Left lung (tissue), 10 donors: ENCODE measurements around the gene ANO2. TPM values are rescaled to one million over a fixed set of nuclear protein-coding genes. Genes with fewer than 3 reads are reported as not detected.
A peak's percentile ranks its signal among the peaks of the same experiment; 100 is the strongest.

Experiments used
- ATAC-seq: fragments of 200-7000 bp; cut with Tn5 transposase; one replicate; pipeline ENCODE4 v1.9.1; 2020; ENCODE audit warnings: moderate library complexity
- DNase-seq, 4 donors: peaks; one replicate each; pipeline ENCODE4 v3.0.0-alpha.2; 2013 to 2020
- H3K27ac ChIP-seq, 2 donors: fragments of 200-600 bp; sonication (generic) in 1 of 2; one replicate each; pipeline versions ENCODE4 v1.5.0 to v1.8.0; 2020 to 2021
- H3K27me3 ChIP-seq, 2 donors: fragments of 200-600 bp; sonication (generic) in 1 of 2; one replicate each; pipeline versions ENCODE4 v1.5.0 to v1.8.0; 2020 to 2021
- H3K36me3 ChIP-seq, 2 donors: fragments of 200-600 bp; sonication (generic) in 1 of 2; one replicate each; pipeline versions ENCODE4 v1.5.0 to v1.8.0; 2020 to 2021
- H3K4me1 ChIP-seq, 2 donors: fragments of 200-600 bp; one replicate each; pipeline ENCODE4 v1.8.0; 2021
- H3K4me3 ChIP-seq, 2 donors: fragments of 200-600 bp; sonication (generic) in 1 of 2; one replicate each; pipeline versions ENCODE4 v1.5.0 to v1.8.0; 2020 to 2021; ENCODE audit warnings: mild to moderate bottlenecking in 1 of 2
- H3K9me3 ChIP-seq, 2 donors: fragments of 200-600 bp; sonication (generic) in 1 of 2; one replicate each; pipeline versions ENCODE4 v1.5.0 to v1.8.0; 2020 to 2021
- CTCF ChIP-seq, 2 donors: fragments of 200-600 bp; sonication (generic) in 1 of 2; IDR thresholded peaks; one replicate each; pipeline versions ENCODE4 v1.5.0 to v1.8.0; 2021; ENCODE audit warnings: antibody characterized with exemption in 2 of 2
- intact Hi-C, 2 donors: fragments of 100-400 bp; cut with DNase I; formaldehyde crosslinking; loops; one replicate each; pipeline versions ENCODE4 v1.11.2 to v1.14.2; 2022
- polyA plus RNA-seq, 6 donors: library from polyadenylated mRNA; unstranded; fragments of 120-200 nt; gene quantifications; one replicate each; pipeline ENCODE4 v1.2.1, GENCODE V29; 2013; ENCODE audit not compliant: insufficient read length in 6 of 6
- total RNA-seq, 2 donors: library from RNA; stranded (reverse); fragmentation: NEBNext Ultra II Directional; extraction: Animal tissue kit (Norgen Biotek cat#: 25700); gene quantifications; one replicate each; pipeline ENCODE4 v1.2.1, GENCODE V29; 2021
- donor health status: DM: no; HTN: yes; CAD: no.
- donor health status: DM: no; HTN: no; CAD: no.

Gene ANO2
- total and polyA plus RNA-seq, 8 donors, result 3.4 to 10.5 (median 6.1) TPM

- TF ChIP-seq CTCF (IDR thresholded peaks at IDR 0.05), result no peak
- H3K9me3 ChIP-seq, result no peaks in the 10 kb centered on the region
- no peak overlapping the region for H3K27ac ChIP-seq
- no peak overlapping the region for H3K4me3 ChIP-seq
- no peaks in the 10 kb centered on the region for H3K4me1 ChIP-seq
- no peaks in the 10 kb centered on the region for H3K36me3 ChIP-seq
- intact Hi-C loops, result no loop called here
- DNase-seq, result no peak
- ATAC-seq, result no peak
- peaks cover 0 to 2% of the 10 kb centered on the region in 2 donors for H3K27me3 ChIP-seq
Observed at GRCh38 chr12:5565933-5566599, 379.0 kb downstream of the ANO2 start.

- TF ChIP-seq CTCF (IDR thresholded peaks at IDR 0.05), result no peak
- H3K27me3 ChIP-seq, result no peaks in the 10 kb centered on the region
- DNase-seq (no peak), ATAC-seq (no peak)
- intact Hi-C loops, result no loop called here
- no peak overlapping the region for H3K27ac ChIP-seq
- H3K4me3 ChIP-seq, result no peak overlapping the region
- H3K4me1 ChIP-seq, result no peaks in the 10 kb centered on the region
- no peaks in the 10 kb centered on the region for H3K36me3 ChIP-seq
- no peaks in the 10 kb centered on the region for H3K9me3 ChIP-seq
Observed at GRCh38 chr12:5562581-5562980, 382.5 kb downstream of the ANO2 start.

- no peak for TF ChIP-seq CTCF (IDR thresholded peaks at IDR 0.05)
- intact Hi-C loops, result no loop called here
- no peak overlapping the region for H3K27ac ChIP-seq
- H3K27me3 ChIP-seq, result no peaks in the 10 kb centered on the region
- no peaks in the 10 kb centered on the region for H3K36me3 ChIP-seq
- DNase-seq (no peak), ATAC-seq (no peak)
- no peaks in the 10 kb centered on the region for H3K9me3 ChIP-seq
- H3K4me1 ChIP-seq, result no peaks in the 10 kb centered on the region
- no peak overlapping the region for H3K4me3 ChIP-seq
Observed at GRCh38 chr12:5561846-5562245, 383.2 kb downstream of the ANO2 start.

- no peaks in the 10 kb centered on the region for H3K4me1 ChIP-seq
- no peaks in the 10 kb centered on the region for H3K36me3 ChIP-seq
- no peaks in the 10 kb centered on the region for H3K9me3 ChIP-seq
- no peak overlapping the region for H3K27ac ChIP-seq
- ATAC-seq, result no peak
- peak in 1 of 4 donors; percentile 30 for DNase-seq
- intact Hi-C loops, result no loop called here
- H3K4me3 ChIP-seq, result no peak overlapping the region
- no peaks in the 10 kb centered on the region for H3K27me3 ChIP-seq
- no peak for TF ChIP-seq CTCF (IDR thresholded peaks at IDR 0.05)
Observed at GRCh38 chr12:5561057-5561456, 384.0 kb downstream of the ANO2 start.

- ATAC-seq (no peak), DNase-seq (no peak)
- no peaks in the 10 kb centered on the region for H3K36me3 ChIP-seq
- TF ChIP-seq CTCF (IDR thresholded peaks at IDR 0.05), result no peak
- H3K9me3 ChIP-seq, result no peaks in the 10 kb centered on the region
- H3K27ac ChIP-seq, result no peak overlapping the region
- no peak overlapping the region for H3K4me3 ChIP-seq
- no peaks in the 10 kb centered on the region for H3K4me1 ChIP-seq
- H3K27me3 ChIP-seq, result no peaks in the 10 kb centered on the region
- intact Hi-C loops, result no loop called here
Observed at GRCh38 chr12:5560265-5560664, 384.8 kb downstream of the ANO2 start.
